ENCODE results near the gene TCF4.

The TCF4 gene

DNA sequence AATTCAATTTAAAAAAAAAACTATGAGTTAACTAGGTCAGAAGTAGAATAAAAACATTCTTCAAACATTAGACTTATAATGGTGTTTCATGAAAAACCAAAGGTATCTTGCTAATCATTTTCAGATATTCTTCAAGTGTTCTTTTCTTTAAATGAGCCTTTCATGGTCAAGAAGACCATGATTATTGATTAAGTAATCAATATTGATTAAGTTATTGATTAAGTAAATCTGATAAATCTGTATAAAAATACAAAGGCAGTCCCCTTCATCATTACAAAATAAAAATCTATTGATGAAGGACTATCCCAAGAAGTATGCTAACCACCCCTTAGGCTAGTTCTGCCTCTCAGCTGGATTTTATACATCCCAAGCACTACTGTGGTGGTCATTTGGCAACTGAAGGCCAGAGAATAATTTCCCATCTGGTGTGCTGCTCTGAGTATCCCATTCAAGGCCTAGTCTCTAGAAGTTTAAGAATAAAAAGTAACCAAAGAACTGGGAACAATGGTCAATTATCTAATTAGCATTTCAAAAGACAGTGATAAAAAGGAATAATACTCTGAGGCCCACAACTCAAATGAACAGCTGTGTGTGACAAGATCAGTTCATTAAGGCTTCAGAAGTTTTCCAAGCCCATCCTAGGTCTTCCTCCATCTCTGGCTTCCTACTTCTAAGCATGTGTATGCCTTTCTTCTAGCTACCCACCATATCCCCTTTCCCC lies 63.5 kb downstream of the TCF4 start:
- DNase-seq (ENCODE audit: extremely low read depth, low read depth): no peak
- no peak for TF ChIP-seq CTCF (IDR thresholded peaks at IDR 0.05; ENCODE audit: low read depth, low read length, missing control alignments)
- no peak overlapping the region for H3K4me3 ChIP-seq (replicated peaks; ENCODE audit: low read depth, low read length)

DNA sequence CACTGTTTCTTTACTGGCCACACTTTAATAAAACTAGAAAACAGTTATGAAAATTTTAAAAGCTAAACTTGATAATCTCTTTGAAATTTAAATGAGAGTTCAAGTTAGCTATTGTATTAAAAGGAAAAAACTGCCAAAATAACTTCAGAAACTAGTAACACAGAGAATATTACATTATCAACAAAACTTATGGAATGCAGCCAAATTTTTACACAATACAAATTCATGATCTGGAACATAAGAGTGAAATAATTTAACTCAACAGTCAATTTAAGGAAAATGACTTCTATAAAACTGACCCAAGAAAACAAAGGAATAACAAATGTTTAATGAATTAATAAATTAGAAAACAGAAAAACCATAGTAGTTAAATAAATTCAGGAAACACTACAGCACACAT lies 65.0 kb downstream of the TCF4 start:
- DNase-seq (ENCODE audit: extremely low read depth, low read depth): no peak
- H3K4me3 ChIP-seq (replicated peaks; ENCODE audit: low read depth, low read length): no peak overlapping the region
- TF ChIP-seq CTCF (IDR thresholded peaks at IDR 0.05; ENCODE audit: low read depth, low read length, missing control alignments): no peak

GRCh38 chr18:55522011-55522410 lies 66.0 kb downstream of the TCF4 start:
- peak; percentile 57 for TF ChIP-seq CTCF (IDR thresholded peaks at IDR 0.05; ENCODE audit: low read depth, low read length, missing control alignments)
- no peak overlapping the region for H3K4me3 ChIP-seq (replicated peaks; ENCODE audit: low read depth, low read length)
- no peak for DNase-seq (ENCODE audit: extremely low read depth, low read depth)

- no peak overlapping the region for H3K4me3 ChIP-seq (replicated peaks; ENCODE audit: low read depth, low read length)
- no peak for DNase-seq (ENCODE audit: extremely low read depth, low read depth)
- no peak for TF ChIP-seq CTCF (IDR thresholded peaks at IDR 0.05; ENCODE audit: low read depth, low read length, missing control alignments)
These were observed 70.9 kb downstream of the TCF4 start for GRCh38 chr18:55517055-55517454.

GRCh38 chr18:55515941-55516710 lies 71.9 kb downstream of the TCF4 start:
- DNase-seq (ENCODE audit: extremely low read depth, low read depth): no peak
- no peak for TF ChIP-seq CTCF (IDR thresholded peaks at IDR 0.05; ENCODE audit: low read depth, low read length, missing control alignments)
- H3K4me3 ChIP-seq (replicated peaks; ENCODE audit: low read depth, low read length): no peak overlapping the region

DNA sequence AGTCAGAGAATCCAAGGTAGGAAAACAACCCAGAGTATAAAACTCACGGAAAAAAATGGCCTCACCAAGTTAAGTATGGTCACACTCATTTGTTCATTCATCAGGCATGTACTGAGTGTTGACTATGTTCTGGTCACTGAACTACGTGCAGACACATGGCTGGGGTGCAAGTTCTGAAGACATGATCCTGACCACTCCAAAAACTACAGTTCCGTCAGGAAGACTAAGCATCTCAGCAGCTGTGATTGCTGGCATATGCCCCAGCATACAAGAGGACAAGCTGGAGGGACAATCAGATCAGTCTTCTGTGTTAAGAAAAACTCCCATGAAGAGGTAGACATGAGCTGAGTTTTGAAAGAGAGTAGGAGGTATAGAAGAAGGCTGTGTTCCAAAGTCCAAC lies 72.8 kb downstream of the TCF4 start:
- H3K4me3 ChIP-seq (replicated peaks; ENCODE audit: low read depth, low read length): no peak overlapping the region
- TF ChIP-seq CTCF (IDR thresholded peaks at IDR 0.05; ENCODE audit: low read depth, low read length, missing control alignments): no peak
- DNase-seq (ENCODE audit: extremely low read depth, low read depth): no peak
